Activated CD8-positive, alpha-beta memory T cell treated with anti-CD3 and anti-CD28 coated beads, Interleukin-2, amount 10 ng/mL, durations not matched to agents 7 days and 5 days (primary cell): ENCODE measurements around the gene MCTP2. TPM values are rescaled to one million over a fixed set of nuclear protein-coding genes. Genes with fewer than 3 reads are reported as not detected.

Experiments used
- ATAC-seq: fragments of 150-1000 bp; cut with Tn5 transposase; one replicate; pipeline ENCODE4 v1.10.0; 2021; ENCODE audit warnings: moderate library complexity
- CTCF ChIA-PET: fragments of 350-600 bp; sonication (Branson Sonifier 250); formaldehyde crosslinking; loops from one replicate; lab custom pipeline; 2021; ENCODE audit warnings: antibody characterized with exemption; lab: Charles Lee
- DNase-seq: peaks from one replicate; pipeline ENCODE4 v3.0.0-alpha.2; 2020
- H3K27ac Mint-ChIP-seq: one replicate; pipeline ENCODE4 v1.8.0; 2021; ENCODE audit warnings: mild to moderate bottlenecking, mixed read lengths
- H3K27me3 Mint-ChIP-seq: one replicate; pipeline ENCODE4 v1.8.0; 2021; ENCODE audit warnings: mixed read lengths
- H3K36me3 Mint-ChIP-seq: one replicate; pipeline ENCODE4 v1.8.0; 2021; ENCODE audit warnings: mild to moderate bottlenecking, mixed read lengths
- H3K4me1 Mint-ChIP-seq: one replicate; pipeline ENCODE4 v1.8.0; 2021; ENCODE audit warnings: mixed read lengths
- H3K4me3 Mint-ChIP-seq: one replicate; pipeline ENCODE4 v1.8.0; 2021; ENCODE audit warnings: mild to moderate bottlenecking, moderate library complexity, mixed read lengths
- H3K9me3 Mint-ChIP-seq: one replicate; pipeline ENCODE4 v1.8.0; 2022; ENCODE audit warnings: low read depth, mixed read lengths
- total RNA-seq, 2 experiments: library from RNA; stranded (reverse); gene quantifications; one replicate each; pipeline ENCODE4 v1.2.3, GENCODE V29; 2021

Gene MCTP2
- total RNA-seq, 2 experiments from 2014 or later: 67.2 to 83.8 TPM

GRCh38 chr15:94451466-94451865 is 220.1 kb downstream of the MCTP2 start:
- Mint-ChIP-seq H3K27me3 (no peaks in the 10 kb centered on the region), H3K27ac (no peak overlapping the region), H3K9me3 (no peaks in the 10 kb centered on the region), H3K4me3 (no peak overlapping the region), H3K36me3 (peaks cover 6% of the 10 kb centered on the region), H3K4me1 (no peaks in the 10 kb centered on the region)
- DNase-seq (no peak), ATAC-seq (no peak)
- CTCF ChIA-PET: interaction anchor here (1.3 kb wide), 1 partner anchor 39 kb away, joined by 3 read pairs; no protein-coding TSS in a partner anchor

GRCh38 chr15:94453227-94453988 is 222.0 kb downstream of the MCTP2 start:
- no peaks in the 10 kb centered on the region for H3K27me3 Mint-ChIP-seq
- no peaks in the 10 kb centered on the region for H3K4me1 Mint-ChIP-seq
- ATAC-seq (no peak), DNase-seq (no peak)
- no peaks in the 10 kb centered on the region for H3K9me3 Mint-ChIP-seq
- CTCF ChIA-PET: no interaction called here
- H3K4me3 Mint-ChIP-seq: no peak overlapping the region
- H3K36me3 Mint-ChIP-seq: peaks cover 10% of the 10 kb centered on the region
- H3K27ac Mint-ChIP-seq: no peak overlapping the region

GRCh38 chr15:94455297-94455696 is 223.9 kb downstream of the MCTP2 start:
- Mint-ChIP-seq H3K4me3 (no peak overlapping the region), H3K27me3 (no peaks in the 10 kb centered on the region)

DNA sequence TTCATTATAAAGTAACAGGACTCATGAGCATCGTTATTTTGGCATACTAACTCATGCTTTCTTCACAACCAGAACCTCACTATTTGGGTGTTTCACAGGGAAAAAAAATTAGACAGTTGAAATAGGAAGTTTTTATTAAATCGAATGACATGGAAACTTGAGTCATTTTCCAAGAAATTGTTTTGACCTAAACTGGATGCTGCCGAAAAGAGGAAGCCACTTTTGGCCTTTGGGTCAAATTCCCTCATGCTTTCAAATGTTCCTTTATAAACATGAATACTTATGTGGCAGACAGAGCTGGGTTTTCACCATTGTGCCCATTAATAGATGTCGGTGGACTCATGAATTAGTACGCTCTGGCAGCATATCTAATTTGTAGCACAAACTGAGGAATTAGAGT is 224.9 kb downstream of the MCTP2 start:
- ATAC-seq: no peak
- H3K4me1 Mint-ChIP-seq: no peaks in the 10 kb centered on the region
- no peaks in the 10 kb centered on the region for H3K9me3 Mint-ChIP-seq
- no peaks in the 10 kb centered on the region for H3K27me3 Mint-ChIP-seq
- peaks cover 20% of the 10 kb centered on the region for H3K36me3 Mint-ChIP-seq
- CTCF ChIA-PET: no interaction called here
- H3K4me3 Mint-ChIP-seq: no peak overlapping the region
- DNase-seq: no peak
- H3K27ac Mint-ChIP-seq: no peak overlapping the region

More at GRCh38 chr15:94455297-94455696, 223.9 kb downstream of the MCTP2 start:
- H3K36me3 Mint-ChIP-seq: peaks cover 17% of the 10 kb centered on the region
- CTCF ChIA-PET: no interaction called here
- no peak for ATAC-seq
- no peak overlapping the region for H3K27ac Mint-ChIP-seq
- no peaks in the 10 kb centered on the region for H3K4me1 Mint-ChIP-seq
- H3K9me3 Mint-ChIP-seq: no peaks in the 10 kb centered on the region
- no peak for DNase-seq

- Mint-ChIP-seq H3K4me3 (no peak overlapping the region), H3K27me3 (no peaks in the 10 kb centered on the region), H3K27ac (no peak overlapping the region), H3K4me1 (no peaks in the 10 kb centered on the region), H3K36me3 (peaks cover 29% of the 10 kb centered on the region), H3K9me3 (no peaks in the 10 kb centered on the region)
- CTCF ChIA-PET: no interaction called here
- DNase-seq: no peak
- no peak for ATAC-seq
These were observed 226.3 kb downstream of the MCTP2 start for GRCh38 chr15:94457661-94458060.

DNA sequence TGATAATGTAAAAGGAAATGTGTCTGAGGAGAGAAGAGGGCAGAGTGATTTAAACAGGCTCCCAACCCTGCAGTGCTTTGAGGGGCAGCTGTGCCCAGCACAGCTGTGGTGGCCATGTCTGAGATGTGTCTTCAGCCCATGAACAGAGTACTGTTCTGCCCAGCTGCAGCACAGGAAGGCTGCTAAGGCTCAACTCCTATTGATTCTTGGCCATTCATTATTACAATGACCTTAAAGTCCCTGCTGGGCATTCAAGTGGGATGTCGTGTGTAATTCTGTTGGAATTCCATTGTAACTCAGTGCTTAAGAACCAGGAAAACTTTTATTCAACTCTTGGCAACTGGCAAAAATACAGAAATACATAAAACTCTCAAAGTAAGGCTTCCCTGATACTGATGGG is 229.3 kb downstream of the MCTP2 start:
- no peak overlapping the region for H3K27ac Mint-ChIP-seq
- H3K9me3 Mint-ChIP-seq: no peaks in the 10 kb centered on the region
- ATAC-seq: no peak
- H3K27me3 Mint-ChIP-seq: no peaks in the 10 kb centered on the region
- CTCF ChIA-PET: no interaction called here
- H3K4me1 Mint-ChIP-seq: no peaks in the 10 kb centered on the region
- no peak for DNase-seq
- H3K4me3 Mint-ChIP-seq: no peak overlapping the region
- H3K36me3 Mint-ChIP-seq: peaks cover 29% of the 10 kb centered on the region

GRCh38 chr15:94467034-94467433 is 235.7 kb downstream of the MCTP2 start:
- no peak for DNase-seq
- Mint-ChIP-seq H3K9me3 (no peaks in the 10 kb centered on the region), H3K27ac (no peak overlapping the region), H3K36me3 (peaks cover 29% of the 10 kb centered on the region), H3K4me3 (no peak overlapping the region), H3K4me1 (no peaks in the 10 kb centered on the region), H3K27me3 (no peaks in the 10 kb centered on the region)
- CTCF ChIA-PET: interaction anchor here (1.3 kb wide), 1 partner anchor 347 kb away, joined by 3 read pairs; no protein-coding TSS in a partner anchor
- ATAC-seq: no peak

- H3K27me3 Mint-ChIP-seq: no peaks in the 10 kb centered on the region
- H3K4me3 Mint-ChIP-seq: no peak overlapping the region
- DNase-seq: no peak
- CTCF ChIA-PET: no interaction called here
- H3K27ac Mint-ChIP-seq: no peak overlapping the region
- H3K36me3 Mint-ChIP-seq: peaks cover 39% of the 10 kb centered on the region
- H3K4me1 Mint-ChIP-seq: no peaks in the 10 kb centered on the region
- no peaks in the 10 kb centered on the region for H3K9me3 Mint-ChIP-seq
- no peak for ATAC-seq
These were observed 239.1 kb downstream of the MCTP2 start for GRCh38 chr15:94470492-94470891.

DNA sequence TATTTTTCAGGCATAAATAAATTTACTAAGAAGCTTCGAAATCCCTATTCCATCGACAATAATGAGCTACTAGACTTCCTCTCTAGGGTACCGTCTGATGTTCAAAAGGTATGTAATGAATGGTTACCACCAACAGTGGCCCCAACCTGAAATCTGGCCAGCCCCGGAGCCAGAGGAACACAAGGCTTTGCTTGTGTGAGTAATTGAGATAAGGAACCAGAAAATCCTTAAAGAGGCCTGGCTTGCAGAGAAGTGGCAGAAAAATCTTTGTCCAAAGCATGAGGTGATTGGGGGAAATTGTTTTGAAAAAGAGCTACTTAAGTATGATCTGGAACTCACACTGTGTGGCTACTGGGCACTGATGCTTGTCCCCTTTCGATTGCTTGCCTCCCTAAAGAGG is 245.3 kb downstream of the MCTP2 start:
- DNase-seq (no peak), ATAC-seq (no peak)
- CTCF ChIA-PET: no interaction called here
- Mint-ChIP-seq H3K27ac (no peak overlapping the region), H3K4me1 (no peaks in the 10 kb centered on the region), H3K9me3 (no peaks in the 10 kb centered on the region), H3K36me3 (peaks cover 60% of the 10 kb centered on the region), H3K27me3 (no peaks in the 10 kb centered on the region), H3K4me3 (no peak overlapping the region)

- no peaks in the 10 kb centered on the region for H3K27me3 Mint-ChIP-seq
- no peaks in the 10 kb centered on the region for H3K9me3 Mint-ChIP-seq
- no peak overlapping the region for H3K27ac Mint-ChIP-seq
- CTCF ChIA-PET: no interaction called here
- DNase-seq: no peak
- no peak for ATAC-seq
- no peaks in the 10 kb centered on the region for H3K4me1 Mint-ChIP-seq
- no peak overlapping the region for H3K4me3 Mint-ChIP-seq
- peaks cover 65% of the 10 kb centered on the region for H3K36me3 Mint-ChIP-seq
These were observed 246.7 kb downstream of the MCTP2 start for GRCh38 chr15:94477913-94478553.

DNA sequence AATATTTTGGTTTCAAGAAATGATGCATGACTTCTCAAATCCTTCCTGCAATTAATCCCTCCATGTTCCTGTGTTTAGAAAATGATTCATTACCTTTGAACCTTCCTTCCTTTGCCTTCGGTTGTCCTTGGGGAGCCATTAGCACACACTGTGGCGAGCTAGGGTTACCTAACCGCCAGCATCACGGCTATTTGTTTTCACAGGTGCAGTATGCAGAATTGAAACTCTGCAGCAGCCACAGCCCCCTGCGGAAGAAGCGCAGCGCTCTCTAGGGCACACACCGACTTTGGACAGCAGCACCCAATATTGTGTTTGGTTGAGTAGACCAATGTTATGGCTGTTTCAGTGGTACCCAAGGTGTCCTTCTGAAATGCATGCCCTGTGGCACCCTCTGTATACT is 247.4 kb downstream of the MCTP2 start:
- H3K4me3 Mint-ChIP-seq: no peak overlapping the region
- H3K36me3 Mint-ChIP-seq: peaks cover 66% of the 10 kb centered on the region
- no peaks in the 10 kb centered on the region for H3K4me1 Mint-ChIP-seq
- H3K9me3 Mint-ChIP-seq: no peaks in the 10 kb centered on the region
- CTCF ChIA-PET: no interaction called here
- no peaks in the 10 kb centered on the region for H3K27me3 Mint-ChIP-seq
- DNase-seq: no peak
- ATAC-seq: no peak
- H3K27ac Mint-ChIP-seq: no peak overlapping the region

DNA sequence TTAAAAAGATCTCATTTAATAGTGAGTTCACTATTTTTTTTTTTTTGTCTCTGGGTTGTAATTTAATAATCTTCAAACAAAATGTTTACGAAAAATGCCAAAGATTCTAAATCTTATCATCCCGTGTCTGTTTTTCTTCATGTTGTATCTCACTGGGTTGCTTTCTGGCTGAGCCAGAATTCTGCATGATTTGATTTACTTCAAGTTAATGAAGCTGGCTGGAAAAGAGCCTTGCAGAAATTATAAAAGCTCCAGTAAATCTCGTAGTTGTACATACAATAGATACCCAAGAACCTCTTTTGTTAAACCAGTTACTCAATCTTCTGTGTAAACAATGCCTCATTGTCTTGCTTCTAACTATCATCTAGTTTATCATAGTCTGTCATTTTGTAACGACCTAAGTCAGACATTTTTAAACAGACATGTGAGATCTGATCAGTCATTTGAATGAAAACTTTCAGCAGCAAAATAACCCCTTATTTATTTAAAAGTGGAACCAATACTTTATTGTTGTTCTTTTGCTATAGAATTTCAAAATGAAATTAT is 249.0 kb downstream of the MCTP2 start:
- Mint-ChIP-seq H3K9me3 (no peaks in the 10 kb centered on the region), H3K36me3 (peaks cover 62% of the 10 kb centered on the region), H3K27ac (no peak overlapping the region), H3K4me1 (no peaks in the 10 kb centered on the region), H3K27me3 (no peaks in the 10 kb centered on the region), H3K4me3 (no peak overlapping the region)
- no peak for DNase-seq
- CTCF ChIA-PET: interaction anchor here (0.7 kb wide), 1 partner anchor 807 kb away, joined by 3 read pairs; no protein-coding TSS in a partner anchor
- no peak for ATAC-seq

- CTCF ChIA-PET: no interaction called here
- DNase-seq: no peak
- no peaks in the 10 kb centered on the region for H3K4me1 Mint-ChIP-seq
- no peak overlapping the region for H3K4me3 Mint-ChIP-seq
- peaks cover 26% of the 10 kb centered on the region for H3K27me3 Mint-ChIP-seq
- no peak overlapping the region for H3K27ac Mint-ChIP-seq
- H3K9me3 Mint-ChIP-seq: no peaks in the 10 kb centered on the region
- peaks cover 29% of the 10 kb centered on the region for H3K36me3 Mint-ChIP-seq
- ATAC-seq: no peak
These were observed 253.9 kb downstream of the MCTP2 start for GRCh38 chr15:94485148-94485719.
